Ovary (tissue), 3 donors: Measurements from ENCODE around the gene FBXO42.

Experiments used
- EP300 ChIP-seq: sonication (generic); formaldehyde crosslinking; IDR thresholded peaks from one replicate; pipeline ENCODE4 v1.6.1; 2017; ENCODE audit warnings: antibody characterized with exemption
- POLR2A ChIP-seq: fragments of 450-650 bp; IDR thresholded peaks from one replicate; pipeline ENCODE4 v1.6.1; 2017; ENCODE audit warnings: antibody characterized with exemption, mild to moderate bottlenecking, moderate library complexity
- TF ChIP-seq, protein P1 (sequence below), 3 donors: fragments of 450-650 bp in 2 of 3; fragments of 200-600 bp in 1 of 3; IDR thresholded peaks; one replicate each; pipeline versions ENCODE4 v1.5.1 to v1.8.0; 2016 to 2022; ENCODE audit warnings: antibody characterized with exemption in 3 of 3, mild to moderate bottlenecking in 1 of 3
- donor health status: DM: no; HTN: no; CAD: no.

DNA sequence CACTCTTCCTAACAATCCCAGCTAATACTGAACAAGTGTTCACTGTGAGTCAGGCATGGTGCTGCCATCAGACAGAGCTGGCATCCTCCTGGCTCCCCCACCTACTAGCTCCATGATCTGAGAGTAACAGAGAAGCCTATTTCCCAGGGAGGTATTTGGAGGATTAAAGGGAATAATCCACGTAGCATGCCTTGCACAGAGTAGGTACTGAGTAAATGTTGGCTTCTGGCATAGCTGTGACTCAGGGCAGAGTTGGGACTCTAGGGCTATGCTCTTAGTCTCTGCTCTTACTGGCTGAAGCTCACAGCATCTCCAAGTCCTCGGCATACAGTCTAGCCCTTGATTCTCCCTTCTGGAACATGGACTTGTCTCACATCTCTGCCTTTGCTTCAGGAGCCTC, 148.1 kb downstream of the FBXO42 start:
- TF ChIP-seq EP300 (no peak), POLR2A (no peak)
- TF ChIP-seq, protein P1, sequence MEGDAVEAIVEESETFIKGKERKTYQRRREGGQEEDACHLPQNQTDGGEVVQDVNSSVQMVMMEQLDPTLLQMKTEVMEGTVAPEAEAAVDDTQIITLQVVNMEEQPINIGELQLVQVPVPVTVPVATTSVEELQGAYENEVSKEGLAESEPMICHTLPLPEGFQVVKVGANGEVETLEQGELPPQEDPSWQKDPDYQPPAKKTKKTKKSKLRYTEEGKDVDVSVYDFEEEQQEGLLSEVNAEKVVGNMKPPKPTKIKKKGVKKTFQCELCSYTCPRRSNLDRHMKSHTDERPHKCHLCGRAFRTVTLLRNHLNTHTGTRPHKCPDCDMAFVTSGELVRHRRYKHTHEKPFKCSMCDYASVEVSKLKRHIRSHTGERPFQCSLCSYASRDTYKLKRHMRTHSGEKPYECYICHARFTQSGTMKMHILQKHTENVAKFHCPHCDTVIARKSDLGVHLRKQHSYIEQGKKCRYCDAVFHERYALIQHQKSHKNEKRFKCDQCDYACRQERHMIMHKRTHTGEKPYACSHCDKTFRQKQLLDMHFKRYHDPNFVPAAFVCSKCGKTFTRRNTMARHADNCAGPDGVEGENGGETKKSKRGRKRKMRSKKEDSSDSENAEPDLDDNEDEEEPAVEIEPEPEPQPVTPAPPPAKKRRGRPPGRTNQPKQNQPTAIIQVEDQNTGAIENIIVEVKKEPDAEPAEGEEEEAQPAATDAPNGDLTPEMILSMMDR (IDR thresholded peaks at IDR 0.05) = no peak
